K562 (cell line): ENCODE results near the gene PROK2. TPM values are rescaled to one million over a fixed set of nuclear protein-coding genes. Genes with fewer than 3 reads are reported as not detected.
A peak's percentile ranks its signal among the peaks of the same experiment; 100 is the strongest.

Source experiments
- ATAC-seq: fragments of 200-7000 bp; cut with Tn5 transposase; 3 replicates; pipeline ENCODE4 v1.9.1; 2020; ENCODE audit warnings: moderate library complexity
- BruUV-seq: library from RNA; stranded (reverse); fragments of 400-500 nt; replicated peaks from 2 replicates; lab custom pipeline; 2021; lab: Mats Ljungman, UMichigan
- CTCF ChIA-PET: fragments of 300-600 bp; formaldehyde crosslinking; extraction: SDS; loops from one replicate; lab custom pipeline; 2021; ENCODE audit warnings: low intra/inter-chr PET ratio; lab: Yijun Ruan, JAX
- POLR2A ChIA-PET: fragments of 300-600, 350-650 bp; sonication (Branson Sonifier 250); formaldehyde crosslinking; extraction: SDS; loops from one replicate; lab custom pipeline; 2021; ENCODE audit warnings: antibody characterized with exemption, inconsistent platforms; lab: Yijun Ruan, JAX
- DNase-seq, 4 experiments: peaks; one replicate each; pipeline versions ENCODE4 v3.0.0 to v3.0.0-alpha.2; 2011 to 2018; ENCODE audit warnings: low spot score in 3 of 4, mixed read lengths in 3 of 4; ENCODE audit errors: extremely low read depth in 1 of 4
- FAIRE-seq: peaks from 2 replicates; lab custom pipeline; 2011; peaks lifted over from hg19 to GRCh38; lab: Jason Lieb, UNC
- H2AFZ ChIP-seq: 2 replicates; pipeline ENCODE4 v1.6.0; 2011; ENCODE audit warnings: low read depth, low read length, control low read depth, inconsistent platforms
- H3K27ac ChIP-seq: fragments of 200-600 bp; 3 replicates; pipeline ENCODE4 v1.8.0; 2011; ENCODE audit warnings: low read depth, mild to moderate bottlenecking, control low read depth, inconsistent platforms, low read length, moderate library complexity, mixed read lengths; ENCODE audit errors: extremely low read depth
- H3K27me3 ChIP-seq, 2 experiments: fragments of 300-600 bp in 1 of 2; 2 replicates in 1 of 2; 3 replicates in 1 of 2; pipeline versions ENCODE4 v1.6.0 to v1.8.0; 2011; ENCODE audit warnings: inconsistent platforms in 2 of 2, low read length in 2 of 2, mild to moderate bottlenecking in 1 of 2, mixed read lengths in 1 of 2, moderate library complexity in 1 of 2; ENCODE audit not compliant: control insufficient read depth in 2 of 2, insufficient read depth in 2 of 2
- H3K36me3 ChIP-seq: fragments of 300-600 bp; 3 replicates; pipeline ENCODE4 v1.8.0; 2011; ENCODE audit warnings: mild to moderate bottlenecking, low read length, inconsistent platforms; ENCODE audit not compliant: control insufficient read depth, insufficient read depth
- H3K4me1 ChIP-seq, 2 experiments: fragments of 200-600 bp in 1 of 2; replicated peaks in 1 of 2; 2 replicates in 1 of 2; 3 replicates in 1 of 2; pipeline versions ENCODE4 v1.5.1 to v1.8.0; 2011; ENCODE audit warnings: inconsistent platforms in 2 of 2, low read length in 2 of 2, mild to moderate bottlenecking in 1 of 2, mixed read lengths in 1 of 2, moderate library complexity in 1 of 2; ENCODE audit not compliant: control insufficient read depth in 2 of 2, insufficient read depth in 2 of 2
- H3K4me2 ChIP-seq: 2 replicates; pipeline ENCODE4 v1.6.1; 2011; ENCODE audit warnings: low read length, control low read depth, inconsistent platforms, mixed read lengths; ENCODE audit not compliant: insufficient read depth
- H3K4me3 ChIP-seq: fragments of 200-600 bp; sonication (generic), shearing (Covaris generic); 2 replicates; pipeline ENCODE4 v1.5.1; 2016; ENCODE audit warnings: control low read depth, inconsistent platforms
- H3K79me2 ChIP-seq: fragments of 200-600 bp; 3 replicates; pipeline ENCODE4 v1.8.0; 2011; ENCODE audit warnings: low read length, inconsistent platforms; ENCODE audit not compliant: control insufficient read depth, insufficient read depth
- H3K9ac ChIP-seq, 2 experiments: 2 replicates each; pipeline versions ENCODE4 v1.6.0 to v1.6.1; 2011; ENCODE audit warnings: low read depth in 2 of 2, low read length in 2 of 2, control low read depth in 1 of 2, inconsistent platforms in 1 of 2, mild to moderate bottlenecking in 1 of 2, mixed read lengths in 1 of 2; ENCODE audit not compliant: insufficient read depth in 1 of 2
- H3K9me1 ChIP-seq: one replicate; pipeline ENCODE4 v1.6.0; 2011; ENCODE audit warnings: inconsistent platforms, mild to moderate bottlenecking, low read length, moderate library complexity; ENCODE audit not compliant: control insufficient read depth, insufficient read depth
- H3K9me3 ChIP-seq: replicated peaks from 2 replicates; pipeline ENCODE4 v1.5.1; 2011; ENCODE audit warnings: low read depth, low read length, inconsistent platforms; ENCODE audit not compliant: control insufficient read depth, insufficient read depth
- H4K20me1 ChIP-seq: replicated peaks from 2 replicates; pipeline ENCODE4 v1.6.1; 2011; ENCODE audit warnings: low read length, inconsistent platforms, mixed read lengths; ENCODE audit not compliant: control insufficient read depth, insufficient read depth
- BHLHE40 ChIP-seq: IDR thresholded peaks from 2 replicates; pipeline ENCODE4 v1.6.1; 2011; ENCODE audit warnings: low read length, improper control_type of control experiment
- C11orf30 ChIP-seq: fragments of 450-650 bp; IDR thresholded peaks from 2 replicates; pipeline ENCODE4 v1.6.1; 2016; ENCODE audit warnings: low read depth, mild to moderate bottlenecking
- CBX2 ChIP-seq: fragments of 200-600 bp; sonication (generic); IDR thresholded peaks from one replicate; pipeline ENCODE4 v1.6.1; 2012; ENCODE audit warnings: mild to moderate bottlenecking, low read length, inconsistent platforms; ENCODE audit not compliant: insufficient read depth, poor library complexity, severe bottlenecking
- CBX8 ChIP-seq: fragments of 200-600 bp; sonication (generic); IDR thresholded peaks from 2 replicates; pipeline ENCODE4 v1.6.1; 2012; ENCODE audit warnings: borderline replicate concordance, mixed run types, low read depth, mild to moderate bottlenecking, moderate library complexity, mixed read lengths, low read length, control low read depth, inconsistent platforms; ENCODE audit not compliant: poor library complexity, severe bottlenecking; ENCODE audit errors: extremely low read depth
- MAFK ChIP-seq: IDR thresholded peaks from 2 replicates; pipeline ENCODE4 v1.6.1; 2011; ENCODE audit warnings: low read length, improper control_type of control experiment
- MTA2 ChIP-seq: fragments of 450-650 bp; IDR thresholded peaks from 2 replicates; pipeline ENCODE4 v1.6.1; 2016; ENCODE audit warnings: low read depth
- PKNOX1 ChIP-seq: fragments of 450-650 bp; IDR thresholded peaks from 2 replicates; pipeline ENCODE4 v1.6.1; 2016
- RNF2 ChIP-seq: sonication (generic); IDR thresholded peaks from 2 replicates; pipeline ENCODE4 v1.6.1; 2016
- RUNX1 ChIP-seq: sonication (generic); IDR thresholded peaks from 2 replicates; pipeline ENCODE4 v1.6.1; 2016; ENCODE audit warnings: antibody characterized with exemption, low read depth
- SIN3B ChIP-seq: fragments of 450-650 bp; IDR thresholded peaks from 2 replicates; pipeline ENCODE4 v1.6.1; 2017; ENCODE audit warnings: low read depth, mild to moderate bottlenecking, moderate library complexity
- SMAD4 ChIP-seq: fragments of 250-450 bp; sonication (Bioruptor Pico); conservative IDR thresholded peaks from 2 replicates; pipeline ENCODE4 v1.8.0; 2021; ENCODE audit warnings: inconsistent platforms, mild to moderate bottlenecking, moderate library complexity
- ZNF3 ChIP-seq: fragments of 250-450 bp; sonication (Bioruptor Pico); IDR thresholded peaks from 2 replicates; pipeline ENCODE4 v1.5.0; 2021; ENCODE audit warnings: mild to moderate bottlenecking, moderate library complexity
- ZNF316 ChIP-seq: fragments of 450-650 bp; IDR thresholded peaks from 2 replicates; pipeline ENCODE4 v1.6.1; 2016
- WGBS: fragments of 100-300 bp; shearing (Covaris generic); methylation state at CpG from one replicate; pipeline ENCODE4 v1.1.6; 2016; ENCODE audit warnings: low coverage, mixed read lengths; ENCODE audit not compliant: insufficient coverage; ENCODE audit errors: missing lambda C conversion rate; 5-methylcytosine and 5-hydroxymethylcytosine counted together
- in situ Hi-C: fragments of 300-500 bp; cut with MboI; formaldehyde crosslinking; loops from 4 replicates; pipeline ENCODE4 v1.15.0; 2018; ENCODE audit warnings: inconsistent platforms, mixed read lengths
- intact Hi-C: fragments of 100-400 bp; cut with micrococcal nuclease; formaldehyde crosslinking; loops from 2 replicates; pipeline ENCODE4 v1.14.2; 2022
- polyA plus RNA-seq, 8 experiments: library from polyadenylated mRNA; depleted of rRNA in 4 of 8; stranded (reverse) in 5 of 8; unstranded in 3 of 8; fragments of >200 nt; fragmentation: Nextera tagmentation in 2 of 8; fragmentation: Illumina TruSeq in 1 of 8; extraction: Ambion mirVana in 2 of 8; extraction: Trizol in 1 of 8; gene quantifications; 2 replicates each; pipeline versions ENCODE4 v1.2.1 to v1.2.3, GENCODE V29; 2011 to 2014; ENCODE audit warnings: inconsistent platforms in 1 of 8, missing spikeins in 1 of 8
- total RNA-seq, 7 experiments: library from RNA; depleted of rRNA in 6 of 7; stranded (reverse); fragments of >200 nt in 6 of 7; fragmentation: Illumina TruSeq in 2 of 7; extraction: Trizol in 2 of 7; gene quantifications; 2 replicates each; pipeline versions ENCODE4 v1.2.1 to v1.2.3, GENCODE V29; 2011 to 2021; ENCODE audit warnings: low replicate concordance in 1 of 7

The PROK2 gene
- total and polyA plus RNA-seq, 9 of the 15 experiments (the other 6 are each of a cell fraction or from before 2014, with no cell fraction given): 0.07 to 0.13 TPM; not detected in 7

- no peak for ATAC-seq
- in situ Hi-C loops (loop anchor here (25.0 kb wide), 1 partner anchor 1363 kb away; no protein-coding TSS in a partner anchor), intact Hi-C loops (no loop called here)
- Histone ChIP-seq H3K27ac (no peak overlapping the region), H3K4me3 (no peak overlapping the region), H3K4me2 (peak overlapping the region; percentile 87; the same call in 1 of the 2 replicates), H4K20me1 (no peaks in the 10 kb centered on the region), H3K9ac (no peak overlapping the region), H3K79me2 (no peaks in the 10 kb centered on the region), H2AFZ (no peak overlapping the region), H3K4me1 (peaks cover 0 to 11% of the 10 kb centered on the region in 2 experiments; a peak in 3 of 5 replicates), H3K9me1 (no peaks in the 10 kb centered on the region), H3K36me3 (no peaks in the 10 kb centered on the region), H3K9me3 (no peaks in the 10 kb centered on the region), H3K27me3 (peaks cover 12 to 28% of the 10 kb centered on the region in 2 experiments)
- ChIA-PET POLR2A (interaction anchor here (1.2 kb wide), 1 partner anchor 25 kb away, joined by 3 read pairs; no protein-coding TSS in a partner anchor), CTCF (no interaction called here)
- no peak for FAIRE-seq
- TF ChIP-seq CBX2 (peak; percentile 84), MAFK (no peak), CBX8 (peak; percentile 89), MTA2 (no peak)
- DNase-seq: no peak
- TSS peak; percentile 64 for BruUV-seq
These were observed 60.8 kb downstream of the PROK2 start for GRCh38 chr3:71724171-71724453.

DNA sequence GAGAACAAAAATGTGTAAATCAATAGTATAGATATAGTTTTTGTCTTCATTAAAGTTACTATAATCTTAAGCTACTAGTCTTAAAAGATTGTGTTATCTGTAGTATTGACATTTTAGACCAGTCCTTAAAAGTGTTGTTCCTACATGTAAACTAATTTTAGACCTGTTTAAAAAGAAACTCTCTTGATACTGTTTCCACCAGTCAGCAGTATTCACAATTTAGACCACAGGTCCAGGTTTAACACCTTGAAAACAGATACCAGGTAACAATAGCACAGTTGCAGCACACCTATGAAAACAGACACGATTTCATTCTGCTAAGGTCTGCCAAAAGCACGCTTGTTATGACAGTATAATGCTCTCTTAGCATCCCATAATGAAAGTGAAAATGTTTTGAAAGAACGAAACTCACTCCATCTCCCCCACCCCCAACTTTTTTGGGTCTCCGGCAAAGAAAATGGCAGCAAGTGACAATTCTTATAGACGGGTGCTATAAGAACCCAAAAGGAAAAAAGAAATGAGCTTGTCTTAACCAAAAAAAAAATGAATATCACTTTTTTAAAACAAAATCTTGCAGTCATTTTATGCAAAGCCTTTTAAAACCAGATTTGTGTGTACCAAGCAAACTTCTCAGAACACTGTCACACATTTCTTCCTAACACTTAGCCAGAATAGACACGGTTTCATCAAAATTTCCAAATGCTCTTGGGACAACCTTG, 61.3 kb downstream of the PROK2 start:
- no peaks in the 10 kb centered on the region for H3K9me3 ChIP-seq
- H3K9me1 ChIP-seq: no peaks in the 10 kb centered on the region
- H3K4me2 ChIP-seq: no peak overlapping the region
- H3K4me3 ChIP-seq: no peak overlapping the region
- in situ Hi-C loops (loop anchor here (25.0 kb wide), 1 partner anchor 1364 kb away; no protein-coding TSS in a partner anchor), intact Hi-C loops (no loop called here)
- no peak overlapping the region for H3K27ac ChIP-seq
- peaks cover 0 to 11% of the 10 kb centered on the region in 2 experiments; a peak in 3 of 5 replicates for H3K4me1 ChIP-seq
- peaks cover 12 to 28% of the 10 kb centered on the region in 2 experiments for H3K27me3 ChIP-seq
- ChIA-PET POLR2A (no interaction called here), CTCF (no interaction called here)
- no peaks in the 10 kb centered on the region for H4K20me1 ChIP-seq
- no peak overlapping the region for H2AFZ ChIP-seq
- H3K9ac ChIP-seq: no peak overlapping the region
- TF ChIP-seq RUNX1 (no peak), RNF2 (peak; percentile 45; the same call in 1 of the 2 replicates), SMAD4 (no peak), ZNF316 (peak; percentile 51), PKNOX1 (no peak), ZNF3 (CRISPR knock-in tag) (no peak), SIN3B (no peak), C11orf30 (peak; percentile 12; the same call in 1 of the 2 replicates), CBX8 (peak; percentile 98), BHLHE40 (no peak)
- no peak for FAIRE-seq
- ATAC-seq: no peak
- 12% methylated on average over 6 of the region's 6 CpGs for WGBS
- no peaks in the 10 kb centered on the region for H3K79me2 ChIP-seq
- DNase-seq: no peak
- no TSS peak for BruUV-seq
- H3K36me3 ChIP-seq: no peaks in the 10 kb centered on the region
